HFF-Myc (cell line): ENCODE results near the gene RNASEH2A.

Experiments
- DNase-seq: peaks from one replicate; pipeline ENCODE4 v3.0.0-alpha.2; 2011; ENCODE audit warnings: low read depth; ENCODE audit errors: extremely low read depth
- H3K4me3 ChIP-seq: replicated peaks from 2 replicates; pipeline ENCODE4 v1.5.1; 2011; ENCODE audit warnings: low read depth, mild to moderate bottlenecking, control low read depth, low read length
- TF ChIP-seq, protein P1 (sequence below): IDR thresholded peaks from 2 replicates; pipeline ENCODE4 v1.5.1; 2012; ENCODE audit warnings: mild to moderate bottlenecking, low read depth, low read length, control low read depth; ENCODE audit errors: missing control alignments

The RNASEH2A gene

DNA sequence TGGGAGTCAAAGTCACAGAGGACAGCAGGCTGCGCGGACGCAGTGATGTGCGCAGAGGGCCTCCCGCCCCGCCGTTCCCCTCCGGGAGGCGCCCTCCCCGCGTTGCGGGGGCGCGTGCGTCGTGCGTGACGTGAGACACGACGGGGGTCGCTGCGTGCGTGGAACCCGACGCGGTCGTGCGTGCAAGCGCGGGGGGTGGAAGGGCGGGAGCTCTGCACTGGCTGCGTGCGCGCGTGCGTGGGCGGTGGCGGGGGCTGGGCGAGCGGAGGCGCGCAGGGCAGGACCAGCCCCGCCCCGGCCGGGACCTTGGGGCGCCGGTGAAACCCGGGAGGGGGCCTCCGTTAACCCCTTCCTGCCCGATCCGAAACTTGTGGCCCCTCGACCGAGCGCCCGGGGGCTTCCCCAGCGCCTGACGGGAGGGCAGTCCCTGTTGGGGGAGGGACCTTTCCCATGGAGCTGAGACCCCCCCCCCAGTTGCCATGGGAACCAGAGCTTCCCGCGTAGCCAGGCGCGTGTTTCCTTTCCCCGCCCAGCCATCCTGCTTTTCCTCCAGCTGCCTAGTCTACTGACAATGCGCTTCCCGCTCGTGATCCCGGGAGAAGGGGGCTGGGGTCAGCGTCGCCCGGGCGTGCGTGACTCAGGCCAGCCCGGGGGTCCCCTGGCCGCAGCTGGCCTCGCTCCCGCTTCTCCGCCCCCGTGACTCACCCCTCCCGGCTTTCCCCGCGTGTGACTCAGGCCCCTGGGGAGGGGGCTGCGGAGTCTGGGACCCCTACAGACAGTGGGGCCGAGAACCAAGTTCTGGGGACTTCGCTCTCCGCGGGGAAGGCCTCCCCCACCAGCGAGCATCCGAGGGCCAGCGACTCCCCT lies 23.7 kb upstream of the RNASEH2A start:
- H3K4me3 ChIP-seq, result peak overlapping the region; percentile 41
- no peak for DNase-seq
- TF ChIP-seq, protein P1, sequence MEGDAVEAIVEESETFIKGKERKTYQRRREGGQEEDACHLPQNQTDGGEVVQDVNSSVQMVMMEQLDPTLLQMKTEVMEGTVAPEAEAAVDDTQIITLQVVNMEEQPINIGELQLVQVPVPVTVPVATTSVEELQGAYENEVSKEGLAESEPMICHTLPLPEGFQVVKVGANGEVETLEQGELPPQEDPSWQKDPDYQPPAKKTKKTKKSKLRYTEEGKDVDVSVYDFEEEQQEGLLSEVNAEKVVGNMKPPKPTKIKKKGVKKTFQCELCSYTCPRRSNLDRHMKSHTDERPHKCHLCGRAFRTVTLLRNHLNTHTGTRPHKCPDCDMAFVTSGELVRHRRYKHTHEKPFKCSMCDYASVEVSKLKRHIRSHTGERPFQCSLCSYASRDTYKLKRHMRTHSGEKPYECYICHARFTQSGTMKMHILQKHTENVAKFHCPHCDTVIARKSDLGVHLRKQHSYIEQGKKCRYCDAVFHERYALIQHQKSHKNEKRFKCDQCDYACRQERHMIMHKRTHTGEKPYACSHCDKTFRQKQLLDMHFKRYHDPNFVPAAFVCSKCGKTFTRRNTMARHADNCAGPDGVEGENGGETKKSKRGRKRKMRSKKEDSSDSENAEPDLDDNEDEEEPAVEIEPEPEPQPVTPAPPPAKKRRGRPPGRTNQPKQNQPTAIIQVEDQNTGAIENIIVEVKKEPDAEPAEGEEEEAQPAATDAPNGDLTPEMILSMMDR, result no peak

DNA sequence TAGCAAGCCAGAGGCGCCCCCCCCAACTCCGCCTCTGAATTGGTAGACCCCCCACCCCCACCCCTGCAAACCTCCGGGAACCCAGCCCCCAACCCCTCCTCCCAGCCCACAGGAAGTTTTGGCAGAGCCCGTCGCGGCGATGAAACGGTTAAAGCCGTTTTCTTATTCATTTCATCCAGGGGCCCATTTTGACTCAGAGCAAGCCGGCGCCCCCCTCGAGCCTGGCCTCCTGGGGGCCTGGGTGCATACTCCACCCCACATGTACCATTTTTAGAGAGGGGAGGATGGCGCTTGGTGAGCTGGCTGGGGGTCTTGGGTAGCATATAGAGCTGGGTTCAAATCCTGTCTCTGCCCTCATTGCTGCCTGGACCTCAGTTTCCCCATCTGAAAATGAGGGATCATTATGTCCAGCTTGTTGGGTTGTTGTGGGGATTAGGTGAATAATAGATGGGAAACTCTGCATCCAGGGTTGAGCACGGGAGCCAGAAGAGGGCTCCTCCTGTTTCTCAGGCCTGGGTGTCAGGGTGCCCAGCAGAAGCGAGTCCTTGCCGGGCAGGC lies 23.0 kb upstream of the RNASEH2A start:
- TF ChIP-seq, protein P1, result no peak
- no peak for DNase-seq
- peak overlapping the region; percentile 41; the same call in 1 of the 2 replicates for H3K4me3 ChIP-seq

DNA sequence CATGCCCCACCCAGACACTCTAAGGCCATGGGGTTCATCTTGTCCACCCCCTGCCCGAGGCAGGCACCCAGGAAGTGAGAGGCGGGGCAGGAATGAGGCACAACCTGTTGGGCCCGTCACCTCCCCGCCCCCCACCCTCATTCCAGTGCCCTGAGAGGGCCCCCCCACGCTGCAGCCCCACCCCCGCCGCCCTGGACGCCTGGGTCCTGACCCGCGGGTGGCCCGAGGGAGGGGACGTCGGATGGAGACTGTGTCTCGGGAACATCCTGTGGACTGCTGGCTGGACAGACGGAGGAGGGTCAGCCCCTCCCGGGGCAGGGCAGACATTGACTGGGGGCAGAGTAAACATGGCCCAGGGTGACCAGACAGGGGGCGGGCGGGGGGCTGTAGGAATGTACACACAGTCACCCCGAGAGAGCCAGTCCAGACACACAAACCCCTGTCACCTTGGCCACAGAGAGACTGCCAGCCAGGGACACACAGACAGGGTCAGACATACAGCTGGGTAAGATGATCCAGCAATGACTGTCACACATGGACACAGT lies 22.5 kb upstream of the RNASEH2A start:
- no peak overlapping the region for H3K4me3 ChIP-seq
- TF ChIP-seq, protein P1, result no peak
- DNase-seq, result no peak

DNA sequence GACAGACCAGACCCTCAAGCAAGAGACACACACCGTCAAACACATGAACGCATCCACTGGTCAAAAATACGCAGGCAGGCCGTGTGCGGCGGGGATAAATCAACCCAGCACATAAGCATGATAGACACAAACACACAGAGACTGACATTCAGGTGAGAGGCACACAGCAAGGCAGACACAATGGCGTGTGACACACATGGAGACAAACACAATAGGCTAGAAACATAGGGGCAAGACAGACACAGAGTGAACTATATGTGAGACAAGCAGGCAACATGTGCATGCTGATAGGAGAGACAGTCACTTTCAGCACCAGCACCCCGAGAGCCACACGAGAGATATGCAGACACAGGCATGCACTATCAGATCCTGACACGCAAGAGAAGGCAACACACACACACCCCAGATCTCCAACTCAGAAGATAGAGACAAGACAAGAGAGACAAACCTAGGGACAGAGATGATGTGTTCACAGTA lies 22.0 kb upstream of the RNASEH2A start:
- DNase-seq, result no peak
- TF ChIP-seq, protein P1, result no peak
- H3K4me3 ChIP-seq, result no peak overlapping the region

DNA sequence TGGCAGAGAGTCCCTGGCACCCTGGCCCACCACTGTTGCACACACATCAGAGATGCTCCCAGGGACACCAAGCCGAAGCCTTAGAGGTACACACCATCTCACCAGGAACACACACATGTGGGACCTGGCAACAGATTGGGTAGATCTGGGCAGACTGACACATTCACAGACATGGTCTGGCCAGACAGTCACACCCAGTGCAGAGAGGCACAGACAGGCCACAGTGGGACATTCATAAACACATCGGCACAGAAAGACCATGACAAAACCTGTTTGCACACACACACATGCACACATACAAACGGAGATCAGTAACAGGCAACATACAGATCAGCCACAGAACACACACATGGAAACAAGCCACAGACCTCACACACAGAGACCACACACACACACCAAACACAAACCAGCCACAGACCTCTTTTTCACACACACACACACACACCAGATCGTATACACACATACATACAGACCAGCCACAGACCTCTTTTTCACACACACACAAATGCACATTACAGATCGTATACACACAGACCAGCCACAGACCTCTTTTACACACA lies 21.4 kb upstream of the RNASEH2A start:
- DNase-seq, result no peak
- TF ChIP-seq, protein P1, result no peak
- H3K4me3 ChIP-seq, result no peak overlapping the region

DNA sequence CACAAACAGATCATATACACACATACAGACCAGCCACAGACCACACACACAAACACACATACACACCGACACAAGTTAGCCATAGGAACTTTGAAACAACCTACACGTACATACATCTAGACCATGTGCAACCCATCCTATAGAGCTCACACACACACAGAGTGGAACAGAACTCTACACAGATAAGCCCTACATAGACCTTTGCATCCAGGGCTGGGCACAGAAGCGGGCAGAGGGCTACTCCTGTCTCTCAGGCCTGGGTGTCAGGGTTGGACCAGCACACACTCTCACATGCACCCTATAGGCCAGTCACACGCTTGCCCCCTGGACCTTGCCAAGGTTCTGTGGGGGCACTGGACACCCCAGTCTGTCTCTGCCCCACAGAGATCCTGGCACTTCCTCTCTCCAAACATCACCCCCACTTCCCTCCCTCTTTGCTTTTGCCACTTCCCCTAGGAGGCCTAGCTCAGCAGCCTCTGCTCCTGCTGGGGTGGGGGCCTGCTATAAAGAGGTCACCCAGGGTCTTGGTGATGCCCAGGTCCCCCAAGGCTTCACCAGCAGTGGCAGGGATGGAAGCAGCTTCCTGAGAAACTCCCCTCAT lies 20.9 kb upstream of the RNASEH2A start:
- no peak overlapping the region for H3K4me3 ChIP-seq
- no peak for DNase-seq
- TF ChIP-seq, protein P1, result no peak
